ENCODE results near the gene EYS.

EYS gene

DNA sequence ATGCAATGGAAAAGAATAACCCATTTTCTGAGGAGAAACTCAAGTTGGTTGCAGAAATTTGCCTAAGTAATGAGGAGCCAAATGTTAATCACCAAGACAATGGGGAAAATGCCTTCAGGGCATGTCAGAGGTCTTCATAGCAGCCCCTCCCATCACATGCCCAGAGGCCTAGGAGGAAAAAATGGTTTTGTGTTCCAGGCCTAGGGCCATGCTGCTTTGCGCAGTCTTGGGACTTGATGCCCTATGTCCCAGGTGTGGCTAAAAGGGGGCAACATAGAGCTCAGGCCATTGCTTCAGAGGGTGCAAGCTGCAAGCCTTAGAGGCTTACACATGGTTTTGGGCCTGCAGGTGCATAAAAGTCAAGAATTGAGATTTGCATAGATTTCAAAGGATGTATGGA, 485.9 kb downstream of the EYS start:
- DNase-seq (ENCODE audit: low spot score) = no peak

DNA sequence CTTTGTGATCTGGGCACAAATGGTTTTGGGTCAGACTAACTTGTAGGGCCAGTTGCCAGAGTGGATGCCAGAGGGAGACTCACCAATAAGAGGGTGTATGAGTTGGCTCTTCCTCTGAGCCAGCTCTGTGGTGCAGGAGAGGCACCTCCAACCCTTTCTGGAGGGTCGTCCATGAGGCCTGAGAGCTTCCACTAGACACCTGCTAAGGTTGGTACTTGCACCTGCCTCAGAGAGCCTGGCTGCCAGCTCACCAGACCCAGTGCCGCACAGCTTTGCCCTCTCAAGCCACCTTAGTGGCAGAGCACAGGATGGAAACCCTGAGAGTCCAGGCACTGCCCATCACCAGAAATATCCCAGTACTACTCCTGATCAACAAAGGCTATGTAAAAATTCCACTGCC, 504.3 kb downstream of the EYS start:
- no peak for DNase-seq (ENCODE audit: low spot score)

DNA sequence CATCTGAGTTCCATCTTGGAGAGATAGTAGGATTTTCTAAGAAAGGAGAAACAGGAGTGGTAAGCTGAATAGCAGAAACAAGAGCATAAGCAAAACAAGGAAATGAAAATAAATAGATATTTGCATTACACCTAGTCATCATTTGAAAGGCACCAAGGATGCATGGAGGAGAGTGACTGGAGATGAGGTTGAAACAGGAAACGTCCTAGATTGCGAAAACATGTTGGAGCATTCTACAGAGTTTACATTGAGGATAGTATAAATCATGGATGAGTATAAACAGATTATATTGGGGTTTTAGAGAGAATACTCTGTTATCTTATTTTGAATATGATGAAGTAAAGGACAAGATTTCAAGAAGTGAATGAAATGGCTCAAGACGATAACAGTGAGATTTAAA, 507.3 kb downstream of the EYS start:
- no peak for DNase-seq (ENCODE audit: low spot score)

DNA sequence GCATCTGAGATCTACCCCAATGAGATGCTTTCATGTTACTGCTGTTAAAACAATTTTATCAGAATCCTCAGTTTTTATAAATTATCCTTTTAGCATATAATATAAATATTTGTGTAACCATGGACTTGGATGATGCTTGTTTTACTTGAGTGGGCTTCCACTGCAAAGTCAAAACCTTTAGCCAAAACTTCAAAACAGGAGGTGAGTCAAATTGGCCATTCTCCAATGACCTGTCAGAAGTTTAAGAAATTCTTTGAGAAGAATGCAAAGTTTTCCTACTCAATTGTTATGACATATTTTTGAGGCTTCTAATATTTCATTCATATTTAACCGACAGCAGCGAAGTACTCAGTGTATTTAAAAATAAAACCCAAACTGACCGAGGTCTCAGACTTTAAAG, 507.9 kb downstream of the EYS start:
- DNase-seq (ENCODE audit: low spot score) = no peak

DNA sequence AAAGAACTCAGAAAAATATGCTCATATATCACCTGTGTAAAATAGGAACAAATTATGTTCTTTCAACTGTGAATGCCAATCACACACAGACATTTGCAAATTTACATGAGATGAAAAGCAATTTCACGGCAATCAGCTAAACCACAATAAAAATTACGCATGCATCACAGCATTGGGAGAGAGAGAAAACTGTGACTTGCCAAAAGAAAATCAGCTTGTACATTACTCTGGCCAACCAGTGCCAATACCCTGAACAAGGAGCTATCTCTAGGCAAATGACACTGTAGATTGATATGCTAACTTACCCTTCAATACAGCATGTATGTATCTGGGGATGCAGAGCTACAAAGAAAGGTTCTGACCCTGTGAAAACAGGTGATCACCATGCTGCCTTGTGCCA, 515.6 kb downstream of the EYS start:
- DNase-seq (ENCODE audit: low spot score) = no peak

DNA sequence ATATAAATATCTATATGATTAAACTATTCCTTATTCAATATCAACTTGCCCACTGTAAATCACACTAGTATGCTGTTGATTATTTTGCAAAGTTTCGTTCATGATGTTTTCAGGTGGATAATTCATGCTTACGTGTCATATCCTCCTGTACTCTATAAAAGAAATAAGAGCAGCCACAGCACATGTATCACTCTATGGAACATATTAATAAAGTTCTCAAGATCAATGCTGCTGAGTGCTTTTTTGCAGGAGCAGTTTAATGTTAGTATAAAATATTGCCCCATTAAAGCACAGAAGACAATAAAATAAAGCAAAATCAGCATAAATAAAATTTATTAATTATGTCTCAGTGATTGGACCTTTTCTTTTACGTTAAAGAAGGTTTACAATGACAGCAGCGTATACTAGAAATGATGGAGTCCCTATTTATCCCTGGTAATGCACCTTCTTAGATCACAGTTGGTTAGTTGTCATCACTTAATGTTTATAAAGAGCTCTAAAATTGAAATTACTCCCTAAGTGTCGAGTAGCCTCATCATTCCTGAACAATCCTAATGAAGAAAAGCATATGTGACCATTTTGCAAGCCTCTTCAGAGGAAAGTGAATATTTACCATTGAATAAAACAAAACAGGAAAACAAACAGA, 517.7 kb downstream of the EYS start:
- no peak for DNase-seq (ENCODE audit: low spot score)

DNA sequence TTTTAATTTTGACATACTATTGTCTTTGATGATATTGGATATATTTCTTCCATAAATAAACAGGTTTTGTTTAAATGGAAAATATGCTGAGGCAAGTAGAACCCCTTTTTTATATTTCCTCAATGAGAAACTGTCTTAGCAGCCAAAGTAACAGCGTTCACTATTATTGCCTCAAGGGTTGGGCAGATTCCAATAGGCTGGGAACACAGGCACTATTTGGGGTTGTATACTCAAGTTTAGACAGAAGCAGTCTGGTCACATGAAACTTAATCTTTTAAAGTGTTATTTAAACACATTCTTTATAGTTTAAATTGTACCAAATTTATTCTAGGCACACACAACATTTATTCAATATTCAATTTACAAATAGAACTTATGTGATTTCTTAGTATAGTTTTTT, 520.2 kb downstream of the EYS start:
- DNase-seq (ENCODE audit: low spot score) = no peak

DNA sequence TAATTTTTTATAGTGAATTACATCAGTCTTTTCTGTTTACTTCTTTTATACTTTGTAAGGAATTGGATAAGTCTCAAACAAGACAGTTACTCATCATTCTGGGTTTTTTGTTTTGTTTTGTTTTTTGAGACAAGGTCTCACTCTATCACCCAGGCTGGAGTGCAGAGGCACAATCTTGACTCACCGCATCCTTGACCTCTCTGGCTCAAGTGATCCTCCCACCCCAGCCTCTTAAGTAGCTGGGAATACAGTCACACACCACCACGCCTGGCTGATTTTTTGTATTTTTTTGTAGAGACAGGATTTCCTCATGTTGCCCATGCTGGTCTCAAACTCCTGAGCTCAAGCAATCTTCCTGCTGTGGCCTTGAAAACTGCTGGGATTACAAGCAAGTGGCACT, 524.3 kb downstream of the EYS start:
- DNase-seq (ENCODE audit: low spot score) = no peak

DNA sequence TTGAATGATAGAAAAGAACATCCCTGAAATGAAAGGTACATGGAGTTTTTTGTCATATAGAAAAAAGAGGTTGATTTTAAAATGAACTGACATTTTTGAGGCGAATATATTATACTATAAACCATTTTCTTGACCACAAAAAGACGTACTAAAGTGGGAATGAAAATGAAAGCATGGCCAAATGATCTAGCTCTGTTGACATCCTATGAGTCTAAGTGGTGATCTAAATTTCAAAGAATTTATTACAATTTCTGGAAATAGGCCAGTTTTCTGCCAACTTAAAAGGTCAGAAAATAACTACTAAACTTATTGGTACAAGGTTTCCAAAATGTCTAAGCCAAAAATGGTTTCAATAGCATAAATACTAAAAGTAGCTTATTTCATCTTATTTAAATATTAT, 536.8 kb downstream of the EYS start:
- DNase-seq (ENCODE audit: low spot score) = no peak

DNA sequence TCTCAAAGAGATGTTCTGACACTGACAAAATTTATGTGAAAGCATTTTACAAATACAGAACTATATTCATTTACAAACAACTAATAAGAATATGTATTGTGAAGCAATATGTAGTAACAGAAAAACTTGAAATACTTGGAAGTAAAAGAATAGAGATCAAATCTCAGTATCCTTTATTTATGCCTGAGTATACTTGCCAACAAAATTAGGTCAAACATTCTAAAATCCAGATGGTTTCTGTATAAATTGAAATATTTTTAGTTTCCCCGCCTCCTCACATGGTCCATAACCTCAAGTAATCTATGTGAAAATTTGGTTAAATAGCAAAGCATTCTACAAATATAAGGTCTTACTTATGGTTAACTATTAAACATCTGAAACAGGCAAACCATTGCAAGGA, 545.4 kb downstream of the EYS start:
- no peak for DNase-seq (ENCODE audit: low spot score)

DNA sequence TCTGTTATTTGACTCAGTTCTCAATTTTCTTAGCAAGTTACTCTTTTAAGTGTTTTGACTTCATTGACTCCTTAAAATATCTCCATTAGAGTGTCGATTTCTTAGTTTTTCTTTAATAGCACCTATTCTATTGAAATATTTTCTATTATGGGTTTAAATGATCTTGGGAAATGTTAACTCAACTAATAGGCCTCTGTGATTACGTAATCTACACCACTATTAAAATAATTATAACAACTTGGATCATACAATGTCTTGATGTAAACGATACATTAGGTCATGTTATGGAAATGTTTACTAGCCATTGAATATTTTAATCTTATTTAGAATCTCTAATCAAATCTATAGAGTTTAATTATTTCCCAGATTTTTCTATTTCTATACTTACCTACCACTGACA, 550.0 kb downstream of the EYS start:
- DNase-seq (ENCODE audit: low spot score) = no peak

DNA sequence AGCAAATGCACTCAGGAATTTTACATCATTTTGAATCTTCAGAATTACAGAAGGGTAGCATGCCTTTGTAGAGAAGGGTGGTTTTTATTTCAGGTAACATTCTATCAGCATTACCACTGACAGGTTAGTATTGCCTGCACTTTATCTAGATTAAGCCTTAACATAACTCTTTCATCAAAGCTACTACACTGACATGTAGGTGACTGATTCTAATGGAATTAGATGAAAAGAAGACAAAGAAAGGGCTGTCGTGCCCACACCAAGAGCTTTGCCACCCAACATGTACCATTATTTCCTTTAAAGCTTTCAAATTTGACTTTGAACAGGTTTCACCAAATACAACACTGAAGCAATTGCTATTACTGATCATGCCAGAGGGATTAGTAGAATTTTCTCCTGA, 551.9 kb downstream of the EYS start:
- no peak for DNase-seq (ENCODE audit: low spot score)

DNA sequence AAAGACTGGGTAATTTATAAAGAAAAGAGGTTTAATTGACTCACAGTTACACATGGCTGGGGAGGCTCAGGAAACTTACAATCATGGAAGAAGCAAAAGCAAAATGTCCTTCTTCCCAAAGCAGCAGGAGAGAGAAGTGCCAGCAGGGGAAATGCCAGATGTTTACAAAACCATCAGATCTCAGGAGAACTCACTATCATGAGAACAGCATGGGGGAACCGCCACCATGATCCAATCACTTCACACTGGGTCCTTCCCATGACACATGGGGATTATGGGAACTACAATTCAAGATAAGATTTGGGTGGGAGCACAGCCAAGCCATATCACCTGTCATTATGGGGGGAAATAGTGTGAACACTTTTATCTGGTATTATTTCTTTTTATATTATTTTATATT, 557.2 kb downstream of the EYS start:
- DNase-seq (ENCODE audit: low spot score) = no peak

DNA sequence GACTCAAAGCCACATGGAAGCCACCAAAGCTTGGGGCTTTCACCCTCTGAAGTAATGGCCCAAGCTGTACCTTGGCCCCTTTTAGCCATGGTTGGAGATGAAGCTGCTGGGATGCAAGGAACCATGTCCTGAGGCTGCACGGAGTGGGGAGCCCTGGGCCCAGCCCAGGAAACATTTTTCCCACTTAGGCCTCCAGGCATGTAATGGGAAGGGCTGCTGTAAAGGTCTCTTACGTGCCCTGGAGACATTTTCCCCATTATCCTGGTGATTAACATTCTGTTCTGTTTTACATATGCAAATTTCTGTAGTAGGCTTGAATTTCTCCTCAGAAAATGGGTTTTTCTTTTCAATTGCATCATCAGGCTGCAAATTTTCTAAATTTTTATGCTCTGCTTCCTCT, 558.2 kb downstream of the EYS start:
- no peak for DNase-seq (ENCODE audit: low spot score)

DNA sequence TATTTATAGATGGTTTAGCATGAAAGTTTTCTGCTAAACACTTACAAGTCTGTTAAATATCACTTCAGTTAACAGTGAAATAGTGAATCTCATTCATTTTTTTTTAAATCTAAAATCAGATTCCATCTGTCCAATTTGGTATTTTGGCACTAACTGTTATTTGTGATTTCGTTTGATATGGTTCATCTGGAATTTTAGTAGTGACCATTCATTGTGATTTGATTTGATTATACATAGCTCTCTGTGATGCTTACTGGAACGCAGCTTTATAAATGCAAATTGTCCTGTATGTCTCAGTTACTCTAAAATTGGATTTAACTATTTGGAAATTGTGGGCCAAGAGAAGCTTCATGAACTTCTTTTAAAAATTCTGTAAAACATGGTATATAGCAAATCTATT, 571.5 kb downstream of the EYS start:
- no peak for DNase-seq (ENCODE audit: low spot score)

DNA sequence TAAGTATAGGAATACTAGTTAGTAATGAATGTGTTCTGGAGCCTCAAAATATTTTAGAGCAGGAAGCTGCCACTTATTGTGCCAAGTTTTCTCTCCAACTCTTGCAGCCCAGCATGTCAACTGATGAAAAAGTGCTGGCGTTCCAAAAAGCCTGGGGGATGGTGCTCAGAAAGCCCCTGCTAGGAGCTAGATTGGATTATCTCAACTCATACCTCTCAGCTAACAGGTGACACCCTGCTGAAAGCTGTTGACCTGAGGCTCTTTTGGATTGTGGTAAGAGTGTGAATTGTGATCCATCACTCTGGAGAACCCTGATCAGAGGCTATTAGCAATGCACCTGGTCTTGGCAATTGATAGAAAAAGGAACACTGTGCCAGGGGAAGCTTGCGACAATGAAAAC, 580.4 kb downstream of the EYS start:
- DNase-seq (ENCODE audit: low spot score) = no peak

DNA sequence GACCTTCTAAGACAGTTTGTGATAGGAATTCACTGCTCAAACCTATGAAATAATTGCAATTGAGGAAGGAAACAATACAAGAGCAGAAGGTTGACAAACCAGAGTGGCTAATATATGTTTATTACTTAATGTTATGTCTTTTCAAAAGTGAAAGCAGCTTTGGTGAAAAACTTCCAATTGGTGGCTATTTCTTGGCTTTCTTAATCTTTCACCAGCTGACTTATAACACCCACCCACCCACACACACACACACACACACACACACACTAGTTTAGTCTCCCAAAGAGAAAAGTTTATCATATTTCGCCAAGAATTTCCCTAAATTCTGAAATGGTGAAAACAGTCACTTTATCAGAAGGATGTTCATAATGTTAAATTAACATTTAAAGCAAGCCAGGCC, 583.5 kb downstream of the EYS start:
- DNase-seq (ENCODE audit: low spot score) = no peak

DNA sequence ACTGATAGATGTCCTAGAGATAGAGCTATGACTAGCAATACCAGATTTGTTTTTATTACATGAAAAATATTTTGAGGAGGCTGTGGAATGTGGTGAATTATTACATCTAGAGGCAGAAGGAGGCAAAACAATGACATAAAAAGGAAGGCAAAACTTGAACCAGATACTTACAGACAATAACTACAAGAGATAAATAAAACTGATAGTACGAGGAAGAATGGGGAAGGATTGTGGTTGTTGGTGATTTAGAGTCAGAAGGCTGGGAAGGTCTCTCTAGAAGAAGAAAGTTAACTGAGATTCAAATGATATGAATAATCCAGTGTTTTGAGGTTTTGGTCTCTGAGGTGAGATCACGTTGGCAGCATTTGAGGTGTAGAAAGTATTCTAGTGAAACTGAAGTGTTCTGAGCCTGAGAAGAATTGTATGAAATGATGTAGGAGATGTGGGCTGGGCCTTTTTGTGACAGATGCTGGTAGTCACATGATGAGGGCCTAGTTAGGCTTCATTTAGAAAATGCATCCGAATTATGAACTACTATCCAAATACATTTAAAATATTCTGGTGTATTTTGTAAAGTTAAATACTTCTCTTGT, 589.1 kb downstream of the EYS start:
- no peak for DNase-seq (ENCODE audit: low spot score)

DNA sequence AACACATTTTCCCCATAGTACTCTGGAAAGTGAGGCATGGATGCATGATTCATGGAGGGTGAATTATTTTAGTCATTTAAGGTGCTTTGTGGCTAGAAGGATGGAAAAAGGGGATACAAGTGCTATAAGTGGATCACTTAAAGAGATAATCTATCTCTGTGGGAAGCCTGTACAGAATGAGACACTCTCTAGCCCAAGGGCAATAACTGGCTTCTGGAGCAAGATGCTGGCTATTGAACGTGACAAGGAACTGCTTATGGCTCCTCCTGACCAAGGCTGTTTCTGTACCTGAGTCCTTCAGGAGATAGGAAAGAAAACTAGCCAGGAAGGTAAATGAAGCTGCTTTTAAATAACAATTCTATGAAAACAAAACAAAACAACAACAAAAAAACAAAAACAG, 590.7 kb downstream of the EYS start:
- DNase-seq (ENCODE audit: low spot score) = no peak

DNA sequence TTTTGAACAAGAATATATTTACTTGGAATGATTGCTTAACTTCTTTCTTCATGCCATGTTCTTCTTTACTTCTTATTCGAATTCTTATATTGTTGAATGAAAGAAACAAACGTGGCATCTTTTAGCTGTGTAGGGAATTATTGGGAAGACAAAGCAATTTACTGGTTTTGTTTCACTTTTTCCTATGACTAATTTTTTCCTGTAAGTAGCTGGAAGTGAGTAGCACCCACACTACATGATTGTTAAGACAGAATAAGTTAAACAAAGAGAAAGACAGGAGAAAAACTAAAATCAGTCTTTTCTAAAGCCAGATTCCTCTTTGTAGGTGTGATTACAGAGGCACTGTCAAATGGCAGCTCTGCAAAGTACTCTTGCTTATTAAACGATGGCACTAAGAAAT, 593.4 kb downstream of the EYS start:
- DNase-seq (ENCODE audit: low spot score) = no peak

DNA sequence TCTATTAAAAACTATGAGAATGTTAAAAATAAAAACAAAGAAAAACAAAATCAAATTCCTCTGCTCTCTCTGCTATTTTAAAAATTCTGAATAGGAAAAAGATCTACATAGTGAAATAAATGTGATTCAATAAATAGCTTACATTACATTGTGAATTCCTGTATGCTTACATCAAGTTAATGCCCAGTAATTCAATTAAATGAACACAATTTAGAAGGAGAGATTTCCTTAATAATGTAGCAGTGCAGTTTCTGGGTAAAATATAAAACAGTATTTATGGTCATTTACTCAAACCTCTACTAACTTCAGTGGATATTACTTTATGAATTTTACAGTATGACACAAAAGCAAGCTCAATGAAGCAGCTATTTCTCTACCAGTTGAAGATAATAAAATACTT, 594.6 kb downstream of the EYS start:
- no peak for DNase-seq (ENCODE audit: low spot score)

DNA sequence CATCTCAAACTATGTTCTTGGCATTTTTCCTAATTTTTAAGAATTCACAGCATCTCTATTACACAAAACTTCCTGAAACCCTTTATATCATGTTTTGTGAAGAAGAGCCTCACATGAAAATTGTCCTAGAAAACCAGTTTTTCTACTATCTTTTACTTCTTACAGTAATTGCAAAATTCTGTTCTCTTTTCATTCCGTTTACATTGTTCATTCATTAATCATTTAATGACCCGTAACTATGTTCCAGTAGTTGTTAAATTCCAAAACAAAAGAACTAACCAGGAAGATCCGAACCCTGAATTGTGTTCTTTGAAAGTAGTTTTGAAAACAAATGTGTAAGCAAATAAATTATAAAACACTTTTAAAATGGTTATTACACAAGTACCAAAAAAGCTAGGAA, 597.0 kb downstream of the EYS start:
- DNase-seq (ENCODE audit: low spot score) = no peak

DNA sequence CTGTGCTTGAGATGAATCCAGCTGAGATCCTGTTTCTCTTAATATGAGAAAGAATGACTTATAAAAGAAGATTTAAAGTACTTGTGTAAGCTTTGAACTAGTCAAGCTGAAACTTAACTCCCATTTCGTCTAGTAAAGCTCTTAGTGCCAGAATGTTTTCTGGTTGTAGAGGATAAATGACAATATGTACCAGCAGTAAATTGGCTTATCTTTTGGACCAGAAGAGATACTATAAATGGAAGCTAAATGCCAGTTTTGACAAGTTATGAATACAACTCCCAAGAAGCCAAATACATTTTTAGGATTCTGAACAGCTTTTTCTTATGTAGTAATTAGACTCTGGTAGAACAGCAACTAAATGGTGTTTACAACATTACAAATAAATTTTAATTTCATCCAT, 608.7 kb downstream of the EYS start:
- no peak for DNase-seq (ENCODE audit: low spot score)

DNA sequence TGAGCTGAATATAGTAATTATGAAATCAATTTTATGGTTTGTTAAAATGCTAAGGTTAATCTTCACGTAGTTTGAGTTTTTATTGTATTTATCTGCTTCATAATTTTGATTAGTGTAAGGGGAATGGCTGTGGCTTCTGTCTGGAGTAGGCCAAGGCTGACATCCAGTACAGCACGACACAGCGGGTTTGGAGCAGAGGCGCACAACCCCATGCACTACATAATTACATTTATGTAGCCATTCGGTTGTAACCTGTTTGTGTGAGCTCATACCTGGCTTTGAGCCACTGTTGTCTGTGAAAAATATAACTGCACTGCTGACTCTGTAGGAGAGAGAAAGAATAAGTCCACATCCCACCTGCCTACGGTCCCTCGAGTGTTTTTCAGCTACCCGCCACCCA, 615.5 kb downstream of the EYS start:
- DNase-seq (ENCODE audit: low spot score) = no peak

DNA sequence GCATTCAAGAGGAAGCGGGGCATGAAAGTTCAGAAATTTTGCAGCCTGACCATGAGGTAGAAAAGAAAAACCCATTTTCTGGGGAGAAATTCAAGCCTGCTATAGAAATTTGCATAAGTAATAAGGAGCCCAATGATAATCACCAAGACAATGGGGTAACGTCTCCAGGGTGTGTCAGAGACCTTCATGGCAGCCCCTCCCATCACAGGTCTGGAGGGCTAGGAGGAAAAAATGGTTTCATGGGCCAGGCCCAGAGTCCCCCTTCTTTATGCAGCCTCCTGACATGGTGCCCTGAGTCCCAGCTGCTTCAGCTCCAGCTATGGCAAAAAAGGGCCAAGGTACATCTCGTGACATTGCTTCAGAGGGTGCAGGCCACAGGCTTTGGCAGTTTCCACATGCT, 618.5 kb downstream of the EYS start:
- no peak for DNase-seq (ENCODE audit: low spot score)

All from AG08395 (cell line).